GM18520 (cell line): Measurements from ENCODE around the gene MGAT4C.

Source experiments
- ATAC-seq: cut with Tn5 transposase; IDR thresholded peaks from one replicate; pipeline ENCODE4 v1.9.1; 2021; ENCODE audit not compliant: unreplicated experiment

Gene MGAT4C

DNA sequence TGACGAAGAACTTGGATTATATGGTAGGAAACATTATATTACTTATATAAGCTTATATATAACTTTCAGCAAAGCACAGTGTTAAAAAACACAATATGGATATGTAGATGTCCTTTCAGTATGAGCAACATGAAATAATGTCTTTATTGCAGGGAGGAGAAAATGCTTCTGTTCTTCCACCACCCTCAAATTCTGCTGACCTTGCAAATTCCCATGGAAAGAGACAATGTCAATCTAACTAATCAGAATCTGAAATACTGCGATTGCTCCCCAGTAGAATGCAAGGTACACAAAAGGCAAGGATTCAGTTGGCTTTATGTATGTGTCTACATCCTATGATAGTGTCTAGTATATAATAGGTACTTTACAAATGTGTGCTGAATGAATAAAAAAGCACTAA, 26.4 kb downstream of the MGAT4C start:
- ATAC-seq: no peak

DNA sequence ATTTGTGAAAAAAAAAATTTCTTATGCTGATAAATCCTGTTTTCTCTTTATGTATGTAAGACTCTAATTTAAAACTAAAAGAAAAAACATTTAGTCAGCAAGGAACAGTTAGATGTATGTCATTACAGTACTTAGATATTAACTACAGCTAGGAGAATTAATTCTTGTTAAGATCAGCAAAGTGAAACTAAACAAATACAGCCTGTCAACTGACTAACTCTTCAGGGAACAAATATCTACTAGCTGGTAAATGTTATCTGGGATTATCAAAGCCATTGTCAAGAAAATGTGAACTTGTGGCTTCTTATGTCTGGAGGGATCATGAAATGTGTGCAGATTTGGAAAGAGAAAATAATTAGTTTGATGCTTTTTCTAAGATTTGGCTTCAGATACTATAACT, 27.5 kb downstream of the MGAT4C start:
- ATAC-seq: no peak

DNA sequence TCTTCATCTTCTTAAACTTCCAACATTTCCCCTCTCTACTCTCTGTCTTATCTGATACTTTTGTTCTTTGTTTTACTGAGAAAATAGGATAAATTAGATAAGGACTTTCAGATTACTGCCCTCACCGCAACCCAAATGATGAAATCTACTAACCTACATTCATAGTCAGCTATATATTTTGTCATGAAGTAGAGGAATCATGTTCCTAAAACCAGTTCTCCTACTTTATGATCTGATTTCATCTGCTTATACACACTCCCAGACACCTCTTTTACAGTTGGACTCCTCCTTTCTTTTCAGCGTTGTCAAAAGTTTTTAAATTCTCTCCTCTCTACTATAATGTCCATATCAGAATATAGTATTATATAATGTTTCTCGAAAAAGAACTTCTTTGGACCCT, 29.7 kb downstream of the MGAT4C start:
- no peak for ATAC-seq

DNA sequence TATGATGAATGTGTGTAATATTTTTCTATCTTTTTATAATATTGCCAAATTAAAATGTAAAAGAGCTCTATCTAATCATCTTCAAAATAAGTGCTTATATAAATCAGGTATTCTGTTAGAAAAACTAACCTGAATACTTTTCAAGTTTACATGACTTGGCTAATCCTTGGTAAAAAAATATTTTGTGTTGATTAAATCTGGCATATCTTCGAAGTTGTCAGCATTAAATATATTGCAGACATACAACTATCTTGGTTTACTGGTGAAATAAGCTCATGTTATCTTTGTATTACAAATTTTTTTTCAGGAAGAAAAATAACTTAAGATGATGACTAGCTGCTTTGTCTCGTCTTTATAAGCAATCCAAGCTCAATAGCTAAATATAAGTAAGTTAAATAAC, 39.6 kb downstream of the MGAT4C start:
- ATAC-seq: no peak

DNA sequence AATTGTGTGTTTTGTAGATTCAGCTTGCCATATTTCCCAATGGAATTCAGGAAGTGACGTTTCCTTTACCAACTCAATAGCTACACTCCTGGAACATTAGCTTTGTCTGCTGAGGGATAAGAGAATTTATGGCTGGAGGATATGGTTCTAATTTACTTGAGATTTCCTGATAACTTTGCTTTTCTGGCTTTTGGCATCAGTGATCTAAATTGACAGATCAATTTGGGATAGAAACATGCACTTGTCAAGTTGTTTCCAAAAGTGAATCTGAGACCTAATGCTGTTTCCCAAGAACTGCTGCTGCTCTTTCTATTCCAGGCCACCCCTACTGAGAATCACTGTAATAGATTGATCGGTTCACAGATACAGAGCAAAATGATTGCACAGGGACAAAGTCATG, 43.2 kb downstream of the MGAT4C start:
- no peak for ATAC-seq

DNA sequence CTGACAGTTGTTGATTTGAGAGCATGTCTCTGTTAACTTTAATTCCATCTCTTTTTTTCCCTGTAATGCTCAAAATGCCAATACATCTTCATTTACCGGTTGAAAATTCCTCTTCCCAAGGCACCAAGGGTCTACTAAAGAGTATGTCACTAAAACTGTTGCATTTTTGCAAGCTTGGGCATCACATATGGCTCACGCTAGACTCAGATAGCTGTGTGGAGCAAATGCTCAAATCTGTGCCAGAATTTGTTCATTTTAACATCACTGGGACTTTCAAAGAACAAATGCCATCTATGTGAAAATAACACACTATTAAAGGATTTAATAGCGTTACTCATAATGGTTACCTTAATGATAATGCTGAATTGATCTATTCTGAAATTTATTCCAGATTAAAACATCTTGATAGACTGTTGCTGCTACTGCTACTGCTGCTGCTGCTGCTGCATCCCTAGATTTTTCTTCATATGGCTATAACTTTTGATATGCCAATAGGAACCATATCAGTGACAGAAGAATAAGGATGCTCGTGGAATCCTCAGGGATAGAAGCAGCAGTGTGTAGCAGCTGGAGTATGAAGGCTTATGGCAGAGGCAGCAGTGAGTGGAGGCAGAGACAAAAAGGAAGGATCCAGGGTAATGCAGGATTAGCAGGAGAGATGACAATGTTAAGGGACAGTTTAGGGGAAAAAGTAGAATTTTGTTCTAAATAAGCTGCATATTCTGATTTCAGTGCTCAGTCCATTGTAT, 57.3 kb downstream of the MGAT4C start:
- ATAC-seq: no peak

DNA sequence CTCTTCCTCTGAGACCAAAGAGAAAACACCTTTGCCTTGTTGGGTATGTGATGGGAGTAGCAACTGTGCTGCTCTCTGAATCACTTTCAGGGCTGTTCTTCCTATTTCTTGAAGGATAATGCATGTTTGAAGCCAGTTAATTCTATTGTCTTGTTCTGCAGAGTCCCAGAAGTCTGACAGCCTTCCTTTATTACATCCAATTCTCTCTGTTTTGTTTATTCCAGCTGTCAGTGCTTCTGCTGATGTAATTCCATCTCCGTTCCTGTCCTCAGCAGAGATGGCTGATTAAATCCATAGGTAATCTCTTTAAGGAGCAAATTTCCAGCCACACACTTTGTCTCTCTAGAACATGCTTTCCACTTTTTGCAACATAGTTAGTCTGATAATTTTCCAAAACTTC, 59.7 kb downstream of the MGAT4C start:
- ATAC-seq: no peak

DNA sequence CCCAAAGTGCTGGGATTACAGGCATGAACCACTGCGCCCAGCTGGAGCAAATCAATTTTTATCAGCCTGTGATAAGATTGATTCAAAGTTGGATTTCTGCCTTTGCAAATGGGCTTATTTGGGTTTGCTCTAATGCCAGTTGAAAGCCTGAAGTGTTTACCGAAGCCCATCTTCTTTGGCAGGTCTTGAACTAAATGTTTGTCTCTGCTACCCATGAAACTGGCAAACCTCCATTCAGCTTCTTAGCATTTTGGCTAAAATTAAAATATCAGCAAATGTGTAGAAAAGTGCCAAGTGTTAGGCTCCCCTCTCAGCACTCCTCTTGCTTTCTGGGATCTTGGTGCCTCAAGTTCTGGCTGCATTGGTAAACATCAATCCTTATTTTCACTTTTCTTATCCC, 61.5 kb downstream of the MGAT4C start:
- no peak for ATAC-seq

DNA sequence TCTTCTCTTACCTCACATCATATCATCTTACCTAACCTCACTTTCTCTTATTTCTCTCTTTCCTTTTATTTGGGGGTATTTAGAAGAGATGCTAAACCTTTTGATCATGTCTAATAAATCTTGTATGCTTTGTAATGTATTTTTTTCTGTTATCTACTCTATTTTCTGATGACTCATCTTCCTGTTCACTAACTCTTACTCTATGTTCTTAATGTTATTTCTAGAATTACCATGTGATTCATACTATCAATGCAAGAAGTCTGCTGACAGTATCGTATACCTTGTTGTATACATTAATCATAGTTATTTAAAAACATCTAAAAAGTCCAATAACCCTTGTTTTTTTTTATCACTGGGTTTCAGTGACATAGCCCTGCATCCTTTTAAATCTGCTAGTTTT, 62.3 kb downstream of the MGAT4C start:
- ATAC-seq: no peak

DNA sequence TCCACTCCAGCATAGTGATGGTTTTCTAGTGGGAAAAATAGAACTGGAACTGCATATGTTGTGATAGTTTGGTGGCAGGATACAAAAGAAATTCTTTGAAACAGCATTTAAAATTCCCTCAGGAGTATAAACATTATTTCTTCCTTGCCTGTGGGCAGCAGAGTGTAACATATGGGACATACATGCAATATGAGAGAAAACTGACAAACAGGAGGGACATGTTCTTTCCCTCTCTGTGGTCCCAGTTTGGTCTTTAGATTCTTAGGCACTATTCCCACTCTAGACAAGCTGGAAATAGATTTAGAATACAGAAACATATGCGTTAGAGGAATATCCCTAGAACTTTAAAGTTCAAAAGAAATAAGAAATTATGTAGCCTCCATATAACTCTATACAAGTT, 68.0 kb downstream of the MGAT4C start:
- ATAC-seq: no peak

DNA sequence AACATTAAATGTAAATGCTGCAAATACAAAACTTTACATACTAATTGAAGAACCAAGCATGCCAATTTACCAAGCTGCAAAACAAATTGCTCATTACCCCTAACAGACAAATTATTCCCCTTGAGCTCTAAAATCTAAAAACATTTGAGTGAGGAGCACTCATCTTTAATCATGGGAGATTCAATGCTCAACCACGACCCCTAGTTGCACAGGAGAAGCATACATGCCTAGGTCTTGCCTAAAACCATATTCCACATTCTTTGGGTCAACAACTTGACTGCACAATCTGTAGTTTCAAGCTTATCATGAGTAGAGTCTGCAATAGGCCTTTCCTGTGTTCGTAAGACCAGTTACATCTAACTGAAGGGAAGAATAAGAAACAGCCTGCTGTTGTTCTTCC, 69.7 kb downstream of the MGAT4C start:
- no peak for ATAC-seq

DNA sequence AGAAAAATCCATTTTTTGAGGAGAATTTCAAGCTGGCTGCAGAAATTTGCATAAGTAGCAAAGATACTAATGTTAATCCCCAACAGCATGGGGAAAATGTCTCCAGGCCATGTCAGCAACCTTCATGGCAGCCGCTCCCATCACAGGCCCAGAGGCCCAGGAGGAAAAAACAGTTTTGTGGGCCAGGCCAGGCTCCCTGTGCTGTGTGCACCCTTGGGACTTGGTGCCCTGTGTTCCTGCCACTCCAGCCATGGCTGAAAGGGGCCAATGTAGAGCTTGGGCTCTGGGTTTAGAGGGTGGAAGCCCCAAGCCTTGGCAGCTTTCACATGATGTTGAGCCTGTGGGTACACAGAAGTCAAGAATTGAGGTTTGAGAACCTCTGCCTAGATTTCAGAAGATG, 76.3 kb downstream of the MGAT4C start:
- ATAC-seq: no peak

DNA sequence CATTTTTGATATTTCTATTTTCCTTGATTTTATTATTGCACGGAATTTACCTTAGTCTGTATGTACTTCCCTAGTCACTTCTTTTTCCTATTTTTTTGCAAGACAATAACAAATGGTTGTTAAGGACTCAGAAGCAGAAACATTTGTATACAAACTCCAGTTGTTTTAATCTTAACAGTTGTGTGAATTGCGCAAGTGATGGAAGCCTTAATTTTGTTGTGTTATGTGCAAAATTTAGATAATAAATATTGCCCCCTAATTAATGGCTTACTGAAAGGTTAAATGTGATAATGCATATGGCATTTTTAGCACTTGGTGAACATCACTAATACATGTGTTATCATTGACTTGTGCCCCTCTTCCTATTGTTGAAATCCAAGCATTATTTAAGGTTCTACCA, 82.0 kb downstream of the MGAT4C start:
- no peak for ATAC-seq

DNA sequence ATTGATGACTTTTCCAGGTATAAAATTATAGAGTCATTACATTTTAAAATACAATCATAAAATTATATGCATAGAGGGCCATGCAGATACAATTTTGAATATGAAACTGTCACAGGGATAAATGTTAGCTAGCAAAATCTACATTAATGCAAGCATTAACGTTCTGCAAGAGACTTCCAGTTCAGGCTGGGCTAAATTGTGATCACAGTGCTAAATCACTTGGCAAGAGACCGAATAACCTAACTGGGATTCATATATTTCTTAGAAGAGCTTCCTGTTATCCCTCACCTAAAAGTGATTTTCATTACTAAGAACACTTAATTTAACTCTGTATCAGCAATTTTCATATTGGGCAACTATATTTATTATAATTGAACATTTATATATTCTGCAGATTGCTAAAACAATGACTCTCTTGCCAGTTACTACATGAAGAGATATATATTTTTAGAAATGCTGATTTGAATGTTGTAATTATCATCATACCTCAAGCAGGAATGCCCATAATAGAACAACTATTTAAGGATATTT, 83.2 kb downstream of the MGAT4C start:
- no peak for ATAC-seq

DNA sequence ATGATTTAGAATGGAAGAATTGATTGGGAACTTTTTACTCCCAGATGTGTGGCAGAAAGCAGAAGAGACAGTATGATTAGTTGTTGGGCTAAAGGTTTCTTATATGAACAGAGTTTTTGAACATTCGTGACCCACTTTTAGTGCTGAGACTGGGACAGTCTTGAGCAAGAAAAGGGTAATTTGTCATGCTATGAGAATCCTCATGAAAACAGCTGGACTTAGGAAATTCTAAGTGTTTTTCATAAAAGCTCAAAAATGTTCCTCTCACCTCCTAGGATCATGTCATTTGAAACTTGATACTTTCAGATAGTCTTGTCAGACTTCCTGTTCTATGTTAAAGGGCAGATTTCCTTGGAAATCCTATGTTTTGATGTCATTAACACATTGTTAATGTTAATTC, 86.1 kb downstream of the MGAT4C start:
- no peak for ATAC-seq

DNA sequence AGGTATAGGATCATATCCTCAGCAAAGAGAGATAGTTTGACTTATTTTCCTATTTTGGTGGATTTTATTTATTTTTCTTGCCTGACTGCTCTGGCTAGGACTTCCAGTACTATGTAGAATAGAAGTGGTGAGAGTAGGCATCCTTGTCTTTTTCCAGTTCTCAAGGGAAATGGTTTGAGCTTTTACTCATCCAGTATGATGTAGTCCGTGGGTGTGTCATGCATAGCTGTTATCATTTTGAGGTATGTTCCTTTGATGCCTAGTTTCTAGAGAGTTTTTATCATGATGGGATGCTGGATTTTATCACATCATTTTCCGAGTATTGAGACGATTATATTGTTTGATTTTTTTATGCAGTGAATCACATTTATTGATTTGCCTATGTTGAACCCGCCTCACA, 97.2 kb downstream of the MGAT4C start:
- no peak for ATAC-seq

DNA sequence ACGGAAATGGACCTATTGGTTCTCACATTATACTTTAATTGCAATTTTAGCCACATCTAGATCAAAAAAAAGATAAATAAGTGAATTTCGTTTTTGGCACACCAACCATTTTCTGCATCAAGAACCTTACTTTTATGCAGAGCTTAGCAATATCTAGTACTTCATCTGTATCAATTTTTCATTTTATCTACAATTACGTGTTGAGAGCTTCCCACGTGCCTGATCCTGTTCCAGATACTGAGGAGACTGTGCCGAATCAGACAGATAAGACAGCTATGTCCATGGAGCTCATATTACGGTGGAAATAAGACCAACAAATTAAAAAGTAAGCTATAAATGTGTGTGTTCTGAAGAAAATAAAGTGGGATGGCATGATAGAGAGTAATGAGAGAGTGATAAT, 101.6 kb downstream of the MGAT4C start:
- ATAC-seq: no peak

DNA sequence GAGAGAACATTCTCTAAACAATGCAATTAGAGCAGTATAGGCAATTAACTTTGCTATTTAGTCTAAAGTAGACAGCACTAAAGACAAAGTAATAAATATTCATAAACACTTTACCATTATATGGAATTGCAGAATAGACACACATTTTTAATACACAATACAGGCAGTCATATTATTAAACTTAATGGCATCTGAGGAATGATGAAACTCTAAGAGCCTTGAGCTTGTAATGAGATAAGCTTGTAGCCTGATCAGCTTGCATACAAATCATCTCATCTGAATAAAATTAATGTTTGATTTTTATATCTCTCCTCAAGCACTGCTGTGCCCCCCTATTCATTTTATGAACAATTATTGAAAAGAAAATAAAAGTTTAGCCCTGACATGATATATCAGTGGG, 107.6 kb downstream of the MGAT4C start:
- no peak for ATAC-seq

DNA sequence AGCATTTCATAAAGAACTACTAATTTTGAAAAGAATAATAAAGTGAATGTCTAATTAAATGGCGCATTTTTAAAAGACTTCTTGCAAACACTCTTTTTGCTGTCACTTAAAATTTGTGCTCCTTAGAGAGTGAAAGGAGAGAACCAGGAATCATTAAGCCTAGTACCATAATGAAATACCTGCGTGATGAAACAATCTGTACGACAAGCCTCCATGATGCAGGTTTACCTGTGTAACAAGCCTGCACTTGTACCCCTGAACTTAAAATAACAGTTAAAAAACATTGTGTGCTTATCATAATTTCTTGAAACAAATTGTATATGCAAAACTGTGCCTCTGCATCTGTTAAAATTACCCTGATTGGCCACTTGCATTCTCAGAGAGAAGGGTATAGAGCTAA, 108.1 kb downstream of the MGAT4C start:
- no peak for ATAC-seq

DNA sequence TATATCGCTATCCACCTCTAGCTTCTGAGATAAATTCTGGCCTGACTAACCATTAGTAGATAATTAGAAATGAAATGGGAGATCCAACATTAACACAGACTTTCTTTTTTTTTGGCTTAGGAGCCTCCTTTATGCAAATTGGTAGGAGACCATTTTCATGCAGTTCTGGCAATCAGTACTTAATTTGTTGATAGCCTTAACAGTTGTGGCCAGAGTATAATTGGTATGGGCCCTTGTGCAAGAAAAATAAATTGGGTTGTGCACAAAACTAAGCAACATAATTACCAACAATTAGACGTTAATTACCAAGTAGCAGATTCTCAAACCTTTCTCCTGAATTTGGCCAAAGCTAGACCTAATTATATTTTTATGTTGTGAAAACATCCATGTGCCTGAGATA, 111.0 kb downstream of the MGAT4C start:
- no peak for ATAC-seq

DNA sequence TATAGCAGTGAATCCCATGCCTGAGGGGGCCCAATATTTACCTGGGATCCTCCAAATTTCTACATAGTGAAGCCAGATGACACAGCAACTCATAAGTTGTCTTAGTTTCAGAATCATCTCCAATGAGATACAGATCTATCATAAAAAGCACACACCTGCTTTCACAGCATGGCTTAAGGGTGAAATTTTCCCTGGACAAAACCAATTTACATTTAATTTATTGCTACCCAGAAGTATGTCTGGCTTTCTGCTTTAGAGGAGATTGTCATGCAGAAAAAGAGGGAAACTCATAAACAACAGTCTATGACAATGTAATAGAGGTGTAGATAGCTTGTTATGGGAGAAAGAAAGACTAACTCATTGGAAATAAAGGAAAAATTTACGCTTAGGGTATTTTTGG, 113.0 kb downstream of the MGAT4C start:
- ATAC-seq: no peak

DNA sequence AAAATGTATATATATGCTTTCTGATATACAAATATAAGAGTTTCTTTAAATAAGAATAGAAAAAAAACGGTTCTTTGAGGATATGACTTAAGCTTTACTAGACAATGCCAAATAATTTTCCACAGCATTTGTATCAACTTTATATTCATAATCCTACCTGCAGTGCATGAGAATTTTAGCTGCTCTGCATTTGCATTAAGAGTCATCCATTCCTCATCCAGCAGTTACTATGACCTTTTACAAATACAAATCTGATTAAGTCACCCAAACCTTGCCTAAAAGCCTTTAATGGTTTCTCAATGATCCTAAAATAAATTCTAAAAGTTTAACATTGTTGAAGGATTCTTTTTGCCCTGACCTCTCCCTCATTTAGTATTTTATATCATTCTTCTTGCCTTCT, 116.5 kb downstream of the MGAT4C start:
- ATAC-seq: no peak

DNA sequence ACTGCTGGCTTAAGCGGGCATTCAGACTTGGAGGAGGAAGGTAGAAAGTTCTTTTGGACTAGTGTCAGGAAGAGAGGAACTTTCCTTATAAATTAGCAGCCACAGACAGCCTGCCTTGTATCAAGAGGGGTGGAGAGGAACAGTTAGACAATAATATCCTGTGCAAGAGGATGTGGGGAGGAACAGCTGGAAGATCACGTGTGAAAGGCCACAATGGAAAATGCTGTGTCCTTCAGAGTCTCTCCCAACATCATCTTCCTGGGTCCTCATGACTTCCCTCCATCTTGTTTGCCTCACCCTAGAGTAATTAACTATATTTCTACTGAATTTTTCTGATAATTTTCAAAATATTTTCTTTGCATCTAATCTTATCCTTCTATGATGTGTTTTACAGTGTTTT, 117.4 kb downstream of the MGAT4C start:
- no peak for ATAC-seq
